Erythroblast (primary cell): Measurements from ENCODE around the gene BCKDHB.
A peak's percentile ranks its signal among the peaks of the same experiment; 100 is the strongest.
"Not testable (repeated sequence)": the region's sequence is repeated elsewhere in the genome, so short reads cannot be mapped to it uniquely, and the experiment has no call there.

Experiments used
- DNase-seq, 2 experiments: peaks; one replicate each; lab custom pipeline; 2025; lab: John Stamatoyannopoulos, UW
- GATA1 ChIP-seq: IDR thresholded peaks from 2 replicates; pipeline ENCODE4 v1.6.1; 2011; ENCODE audit warnings: low read depth, mild to moderate bottlenecking, control low read depth, low read length, moderate library complexity
- POLR2A ChIP-seq: IDR thresholded peaks from 2 replicates; pipeline ENCODE4 v1.6.1; 2011; ENCODE audit warnings: mild to moderate bottlenecking, low read length

BCKDHB gene

DNA sequence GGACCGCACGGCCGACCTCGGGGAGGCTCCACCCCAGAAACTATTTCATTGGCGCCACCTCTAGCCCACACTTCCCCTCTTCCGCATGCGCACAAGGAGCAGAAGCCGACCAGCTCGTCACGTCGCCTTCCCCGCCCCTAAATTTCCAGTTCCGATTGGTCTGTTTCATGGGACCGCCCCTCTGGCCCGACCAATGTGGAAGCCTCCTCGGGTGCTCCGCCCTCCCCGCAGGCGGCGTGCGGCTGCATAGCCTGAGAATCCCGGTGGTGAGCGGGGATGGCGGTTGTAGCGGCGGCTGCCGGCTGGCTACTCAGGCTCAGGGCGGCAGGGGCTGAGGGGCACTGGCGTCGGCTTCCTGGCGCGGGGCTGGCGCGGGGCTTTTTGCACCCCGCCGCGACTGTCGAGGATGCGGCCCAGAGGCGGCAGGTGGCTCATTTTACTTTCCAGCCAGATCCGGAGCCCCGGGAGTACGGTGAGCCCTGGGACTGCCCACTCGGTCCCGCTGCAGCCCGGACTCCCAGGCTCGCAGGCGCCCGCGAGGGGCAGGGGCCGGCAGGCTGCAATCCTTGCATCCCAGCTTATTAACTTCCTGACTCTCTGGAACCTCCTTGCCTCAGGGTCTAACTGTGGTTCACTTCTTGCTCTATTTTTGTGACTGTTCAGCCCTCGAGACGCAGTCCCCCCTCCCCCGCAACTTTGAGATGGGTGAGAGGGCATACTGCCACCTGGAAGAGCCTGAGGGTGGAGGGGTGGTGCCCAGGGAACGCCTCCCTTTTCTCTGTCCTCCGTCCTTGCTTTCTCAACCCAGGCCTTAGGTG is at the start of gene BCKDHB:
Gene BCKDHB (plus strand): TSS at position 254 of the 818 bp plus-strand sequence. CDS start 23 bp downstream, at position 277.
- DNase-seq, result peak; percentile 98 to 99
- TF ChIP-seq GATA1, result no peak
- peak; percentile 92 for TF ChIP-seq POLR2A

DNA sequence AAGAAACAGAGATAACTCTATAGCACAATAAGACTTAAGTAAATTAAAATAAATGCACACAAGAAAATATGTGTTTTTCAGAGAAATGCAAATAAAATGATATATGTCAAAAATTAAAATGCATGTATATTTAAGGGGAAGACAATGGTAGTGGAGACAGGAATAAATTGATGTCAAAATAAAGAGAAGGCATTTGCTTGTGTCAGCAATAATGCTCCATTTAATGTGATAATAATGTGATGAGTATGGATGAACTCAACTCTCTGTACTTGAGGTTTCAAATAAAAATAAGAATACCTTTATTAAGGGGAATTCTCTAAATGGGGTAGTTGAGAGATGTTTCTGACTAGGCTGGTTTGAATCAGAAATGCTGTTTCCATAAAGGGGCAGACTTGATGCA is 45.7 kb upstream of the BCKDHB start:
- no peak for DNase-seq
- TF ChIP-seq POLR2A (no peak), GATA1 (no peak)

DNA sequence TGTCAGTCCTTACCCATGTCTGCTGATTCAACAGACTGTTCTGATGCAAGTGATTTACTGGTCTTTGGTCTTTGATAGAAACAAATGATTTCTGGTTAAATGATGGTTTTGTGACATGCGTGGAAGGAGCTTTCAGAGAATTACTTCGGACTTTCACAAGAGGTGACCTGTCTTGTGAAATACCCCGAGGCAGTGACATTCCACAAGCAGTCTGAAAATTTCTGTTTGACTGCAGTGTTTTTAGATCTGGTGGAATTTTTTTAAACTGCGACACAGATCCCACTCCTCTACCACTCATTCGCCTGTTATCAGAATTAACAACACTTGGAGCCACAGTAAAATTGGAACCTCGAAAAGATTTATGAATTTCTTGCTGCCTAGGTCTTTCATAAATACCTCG is 38.3 kb upstream of the BCKDHB start:
- DNase-seq, result not testable (repeated sequence)

DNA sequence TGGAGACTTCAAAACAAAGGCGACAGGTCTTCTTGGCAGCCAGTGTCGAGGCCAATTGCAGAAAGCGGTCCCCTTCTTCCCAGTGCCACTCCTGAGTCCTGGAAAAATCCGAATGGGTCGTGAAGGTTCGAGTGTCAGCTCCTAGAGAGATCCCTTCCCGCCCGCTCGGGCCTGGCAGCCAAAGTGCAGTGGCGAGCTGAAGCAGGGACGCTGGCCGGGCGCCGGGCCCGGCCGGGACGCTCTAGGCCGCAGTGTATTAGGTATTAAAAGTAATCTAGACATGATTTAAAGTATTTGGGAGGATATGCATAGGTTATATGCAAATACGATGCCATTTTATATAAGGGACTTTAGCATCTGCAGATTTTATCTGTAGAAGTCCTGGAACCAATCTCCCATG is 36.0 kb upstream of the BCKDHB start:
- DNase-seq, result not testable (repeated sequence)

DNA sequence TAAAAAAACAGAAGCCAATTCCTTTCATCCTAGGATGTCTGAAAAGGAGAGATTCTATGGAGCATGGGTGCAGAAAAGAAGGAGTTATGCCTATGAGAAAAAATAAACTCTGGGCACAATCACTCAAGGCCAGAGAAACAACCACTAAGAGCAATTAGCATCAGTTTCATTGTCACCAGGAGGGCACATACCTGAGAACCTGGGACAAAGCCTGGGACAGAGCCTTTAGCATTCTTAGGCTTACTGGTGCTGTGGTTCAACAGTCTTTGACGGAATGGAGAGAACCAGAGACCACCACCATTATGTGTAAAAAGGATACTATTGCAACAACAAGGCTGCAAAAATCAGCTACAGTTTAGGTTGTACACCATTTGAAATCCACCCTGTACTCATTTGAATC is 29.4 kb upstream of the BCKDHB start:
- TF ChIP-seq POLR2A (no peak), GATA1 (no peak)
- no peak for DNase-seq

DNA sequence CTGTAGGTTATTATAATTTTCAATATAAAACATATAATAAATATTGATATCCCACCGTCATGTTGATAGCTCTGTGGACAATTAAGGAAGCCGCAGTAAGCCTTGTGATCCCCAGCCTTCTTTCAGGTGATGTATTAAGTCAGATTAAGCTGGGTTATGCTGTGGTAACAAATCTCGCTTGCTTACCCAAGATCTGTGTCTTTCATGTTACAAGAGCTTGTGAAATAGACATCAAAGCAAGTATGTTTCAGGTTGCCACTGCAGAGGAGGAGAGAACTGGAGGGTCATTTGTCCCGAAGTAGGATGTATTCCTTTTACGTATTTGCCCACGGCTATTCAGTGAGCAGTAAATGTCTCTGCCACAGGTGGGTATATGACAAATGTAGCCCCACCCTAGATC is 17.8 kb upstream of the BCKDHB start:
- no peak for DNase-seq
- TF ChIP-seq POLR2A (no peak), GATA1 (no peak)

DNA sequence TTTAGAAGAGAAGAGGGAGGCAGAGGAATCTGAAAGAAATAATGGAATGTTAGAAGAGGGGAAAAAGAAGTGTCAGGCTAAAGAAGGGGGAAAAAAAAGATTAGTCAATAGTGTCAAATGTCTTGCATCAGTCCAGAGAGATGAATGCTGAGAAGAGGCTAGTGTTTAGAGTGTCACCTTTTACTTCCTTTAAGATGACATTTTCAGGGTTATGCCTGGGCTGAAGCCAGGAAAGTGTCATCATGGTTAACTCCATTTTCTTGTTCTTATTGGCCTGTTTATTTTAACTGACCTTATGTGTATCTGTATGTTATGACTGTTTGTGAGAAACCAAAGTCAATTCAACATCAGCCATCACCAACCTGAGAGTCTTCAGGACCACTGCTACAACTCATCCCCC is 15.0 kb upstream of the BCKDHB start:
- no peak for DNase-seq
- no peak for TF ChIP-seq GATA1
- no peak for TF ChIP-seq POLR2A

DNA sequence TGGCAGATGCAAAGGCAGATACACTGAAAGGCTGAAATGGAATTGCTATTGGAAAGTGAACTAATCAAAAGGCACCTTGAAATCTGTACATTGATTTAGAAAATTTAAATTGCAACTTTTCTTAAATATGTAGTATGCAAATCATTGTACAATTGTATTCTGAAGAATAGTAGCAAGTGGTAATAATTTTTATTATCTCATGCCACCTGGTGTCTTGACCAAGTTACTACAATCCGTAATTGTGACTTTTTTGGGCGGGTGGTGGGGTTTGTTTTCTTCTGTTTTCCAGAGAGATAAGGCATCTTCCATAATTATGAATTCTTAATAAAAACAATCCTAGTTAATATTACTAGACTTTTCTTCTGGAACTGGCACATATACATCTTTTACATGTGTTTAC is 12.5 kb upstream of the BCKDHB start:
- TF ChIP-seq GATA1, result no peak
- no peak for TF ChIP-seq POLR2A
- peak; percentile 20 to 51 for DNase-seq

DNA sequence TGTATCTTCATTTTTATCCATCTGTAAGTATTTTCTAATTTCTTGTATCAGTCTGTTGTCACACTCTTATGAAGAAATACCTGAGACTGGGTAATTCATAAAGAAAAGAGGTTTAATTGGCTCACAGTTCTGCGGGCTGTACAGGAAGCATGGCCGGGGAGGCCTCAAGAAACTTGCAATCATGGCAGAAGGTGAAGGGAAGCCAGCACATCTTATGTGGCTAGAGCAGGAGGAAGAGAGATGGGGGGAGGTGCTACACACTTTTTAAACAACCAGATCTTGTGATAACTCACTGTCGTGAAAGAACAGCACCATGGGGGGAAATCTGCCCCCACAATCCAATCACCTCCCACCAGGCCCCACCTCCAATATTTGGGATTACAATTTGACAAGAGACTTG is 10.9 kb upstream of the BCKDHB start:
- DNase-seq, result no peak
- TF ChIP-seq POLR2A (no peak), GATA1 (no peak)

DNA sequence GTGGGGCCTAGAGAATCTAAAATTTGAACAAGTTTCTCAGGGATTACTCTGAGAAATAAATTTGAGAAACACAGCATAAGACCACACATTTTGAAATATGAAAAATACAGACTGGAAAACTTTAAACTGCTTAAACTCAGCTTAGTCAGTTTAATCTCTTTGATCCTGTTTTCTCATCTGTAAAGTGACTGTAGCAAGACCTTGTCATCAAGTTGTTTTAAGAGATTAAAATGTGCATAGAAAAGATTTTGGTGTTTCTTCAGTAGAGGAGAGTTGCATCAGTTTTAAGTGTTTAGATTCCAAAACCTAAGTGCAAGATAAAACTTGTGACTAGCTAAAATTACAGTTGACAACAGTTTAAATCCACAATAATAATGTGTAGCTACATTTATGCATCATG is 8.1 kb upstream of the BCKDHB start:
- no peak for TF ChIP-seq GATA1
- no peak for TF ChIP-seq POLR2A
- DNase-seq, result peak; percentile 1 to 3

DNA sequence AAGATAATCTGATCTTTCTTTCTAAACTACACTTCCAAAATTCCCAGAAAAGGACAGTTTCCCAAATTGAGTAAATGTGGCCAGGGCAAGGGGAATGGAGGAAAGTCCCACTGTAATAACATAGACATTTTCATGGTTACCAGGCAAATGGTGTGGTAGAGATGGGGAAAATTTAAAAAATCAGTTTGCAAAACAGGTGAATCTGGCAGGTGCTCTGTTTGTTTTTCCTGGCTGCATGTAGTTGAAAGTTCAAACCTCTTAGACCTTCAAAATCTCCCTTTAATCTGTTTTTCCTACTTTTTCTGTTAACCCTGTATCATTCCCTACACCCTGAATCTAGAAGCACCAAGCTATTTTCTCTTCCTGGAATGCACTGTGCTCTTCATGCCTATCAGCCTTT is 2.0 kb upstream of the BCKDHB start:
- DNase-seq, result no peak
- TF ChIP-seq POLR2A (no peak), GATA1 (no peak)

DNA sequence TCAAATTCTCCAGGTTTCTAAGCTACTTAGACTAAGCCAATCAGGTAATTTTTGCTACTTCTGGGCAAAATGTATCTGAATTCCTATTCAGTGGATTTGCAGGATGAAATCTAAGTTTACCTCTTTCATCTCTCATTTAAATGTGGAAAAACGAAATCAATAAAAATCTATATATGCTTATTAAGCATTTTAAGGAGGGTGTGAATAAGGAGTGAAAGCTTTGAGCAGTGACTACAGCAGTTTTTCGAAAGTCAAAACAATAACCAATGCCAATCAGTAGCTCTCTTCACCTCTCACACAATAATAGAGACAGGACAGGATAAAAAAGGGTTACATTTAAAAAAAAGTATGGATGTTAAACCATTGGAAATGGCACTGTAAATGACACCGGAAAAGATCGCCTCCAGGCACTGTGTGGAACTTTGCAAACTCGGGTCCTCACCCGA is 476 bp upstream of the BCKDHB start:
- DNase-seq, result no peak
- no peak for TF ChIP-seq POLR2A

DNA sequence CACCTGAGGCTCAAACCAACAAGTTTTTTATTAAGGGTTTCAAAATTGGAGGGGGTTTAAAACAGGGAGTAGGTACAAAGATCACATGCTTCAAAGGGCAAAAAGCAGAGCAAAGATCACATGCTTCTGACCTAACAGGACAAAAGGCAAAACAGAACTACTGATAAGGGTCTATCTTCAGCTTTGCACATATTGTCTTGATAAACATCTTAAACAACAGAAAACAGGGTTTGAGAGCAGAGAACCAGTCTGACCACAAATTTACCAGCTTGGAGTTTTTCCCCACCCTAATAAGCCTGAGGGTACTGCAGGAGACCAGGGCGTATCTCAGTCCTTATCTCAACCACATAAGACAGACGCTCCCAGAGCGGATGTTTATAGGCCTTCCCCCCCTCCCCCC is 16.1 kb downstream of the BCKDHB start:
- DNase-seq, result peak; percentile 5 to 63

DNA sequence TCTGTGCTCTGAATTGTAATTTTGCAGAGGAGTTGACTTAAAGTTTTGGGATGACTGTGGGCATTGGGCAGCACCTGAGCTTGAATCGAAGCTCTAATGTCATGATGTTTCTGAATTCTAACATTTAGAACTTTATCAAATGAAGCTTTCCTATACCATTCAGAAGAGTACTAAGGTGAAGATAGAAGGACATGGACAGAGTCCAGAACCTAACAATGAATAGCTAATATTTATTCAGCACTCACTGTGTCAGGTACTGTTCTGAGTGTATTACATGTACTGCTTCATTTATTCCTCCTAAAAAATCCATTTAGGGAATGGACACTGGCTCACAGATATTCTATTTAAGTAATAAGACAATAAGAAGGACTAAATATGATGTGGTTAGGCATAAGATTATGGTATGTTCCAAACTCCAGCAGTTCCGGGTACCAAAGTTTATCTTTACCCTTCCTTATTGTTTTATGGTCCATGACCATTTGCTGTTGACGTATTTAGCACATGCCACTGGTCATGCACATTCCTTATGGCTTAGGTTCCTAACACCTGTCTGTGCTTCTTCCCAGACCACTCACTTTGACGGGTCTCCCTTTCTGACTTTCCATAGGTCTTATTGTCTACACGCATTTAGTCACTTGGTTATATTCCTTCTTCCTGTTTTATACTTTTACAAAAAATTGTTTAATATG is 20.3 kb downstream of the BCKDHB start:
- TF ChIP-seq GATA1 (no peak), POLR2A (no peak)
- no peak for DNase-seq

DNA sequence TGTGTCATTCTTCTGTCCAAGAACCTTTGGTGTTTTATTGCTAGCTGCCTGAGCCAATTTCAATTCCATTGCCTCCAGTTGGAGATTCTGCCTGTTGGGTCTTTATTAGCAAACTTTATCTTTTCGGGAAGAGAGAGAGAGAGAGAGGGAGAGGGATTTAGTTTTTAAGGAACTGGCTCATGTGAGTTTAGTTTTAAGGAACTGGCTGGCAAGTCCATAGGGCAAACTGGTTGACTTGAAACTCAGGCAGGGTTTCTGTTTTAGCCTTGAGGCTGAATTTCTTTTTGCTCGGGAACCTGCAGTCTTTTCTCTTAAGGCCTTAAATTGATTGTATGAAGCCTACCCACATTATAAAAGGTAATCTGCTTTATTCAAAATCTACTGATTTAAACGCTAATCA is 23.0 kb downstream of the BCKDHB start:
- DNase-seq, result no peak
- TF ChIP-seq POLR2A (no peak), GATA1 (no peak)

DNA sequence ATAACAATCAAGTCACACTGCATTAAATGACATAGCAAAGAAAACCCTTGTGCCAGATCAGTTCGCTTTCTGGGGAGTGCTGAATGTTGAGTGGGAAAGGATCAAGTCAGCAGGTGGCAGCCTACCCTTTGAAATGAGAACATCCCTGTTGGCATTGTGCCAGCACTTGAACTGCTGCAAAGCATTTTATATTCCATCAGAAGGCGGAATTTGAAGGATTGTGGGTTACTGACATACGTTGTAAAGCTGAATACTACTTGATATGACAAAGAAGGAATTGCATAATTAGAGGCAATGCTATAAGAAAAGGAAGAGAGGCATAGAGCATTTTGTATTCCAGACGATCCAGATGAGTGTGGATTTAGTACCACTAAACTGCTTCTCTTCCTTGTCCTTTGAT is 26.5 kb downstream of the BCKDHB start:
- TF ChIP-seq GATA1 (no peak), POLR2A (no peak)
- peak; percentile 68 to 77 for DNase-seq
